ENCODE results near the gene USB1.

Gene USB1

GRCh38 chr16:58030136-58030840 lies 29.1 kb downstream of the USB1 start:
- in situ Hi-C loops (cut with MboI; ENCODE audit: low sequenced_read_pairs) = no loop called here

- in situ Hi-C loops (cut with MboI; ENCODE audit: low sequenced_read_pairs) = no loop called here
Observed at GRCh38 chr16:58031016-58031800, 30.0 kb downstream of the USB1 start.

GRCh38 chr16:58032710-58033293 lies 31.6 kb downstream of the USB1 start:
- in situ Hi-C loops (cut with MboI; ENCODE audit: low sequenced_read_pairs) = no loop called here

GRCh38 chr16:58034128-58034685 lies 33.0 kb downstream of the USB1 start:
- in situ Hi-C loops (cut with MboI; ENCODE audit: low sequenced_read_pairs) = no loop called here

GRCh38 chr16:58034774-58035173 lies 33.6 kb downstream of the USB1 start:
- in situ Hi-C loops (cut with MboI; ENCODE audit: low sequenced_read_pairs) = no loop called here

- in situ Hi-C loops (cut with MboI; ENCODE audit: low sequenced_read_pairs) = no loop called here
Observed at GRCh38 chr16:58035356-58036170, 34.4 kb downstream of the USB1 start.

- in situ Hi-C loops (cut with MboI; ENCODE audit: low sequenced_read_pairs) = no loop called here
Observed at GRCh38 chr16:58036943-58037342, 35.7 kb downstream of the USB1 start.

GRCh38 chr16:58037365-58038057 lies 36.3 kb downstream of the USB1 start:
- in situ Hi-C loops (cut with MboI; ENCODE audit: low sequenced_read_pairs) = no loop called here

GRCh38 chr16:58038219-58038641 lies 37.0 kb downstream of the USB1 start:
- in situ Hi-C loops (cut with MboI; ENCODE audit: low sequenced_read_pairs) = no loop called here

GRCh38 chr16:58039829-58040495 lies 38.8 kb downstream of the USB1 start:
- in situ Hi-C loops (cut with MboI; ENCODE audit: low sequenced_read_pairs) = no loop called here

- in situ Hi-C loops (cut with MboI; ENCODE audit: low sequenced_read_pairs) = no loop called here
Observed at GRCh38 chr16:58040496-58040846, 39.3 kb downstream of the USB1 start.

- in situ Hi-C loops (cut with MboI; ENCODE audit: low sequenced_read_pairs) = no loop called here
Observed at GRCh38 chr16:58040945-58041627, 39.9 kb downstream of the USB1 start.

GRCh38 chr16:58041628-58041955 lies 40.4 kb downstream of the USB1 start:
- in situ Hi-C loops (cut with MboI; ENCODE audit: low sequenced_read_pairs) = no loop called here

GRCh38 chr16:58042001-58042885 lies 41.0 kb downstream of the USB1 start:
- in situ Hi-C loops (cut with MboI; ENCODE audit: low sequenced_read_pairs) = no loop called here

GRCh38 chr16:58042886-58043515 lies 41.8 kb downstream of the USB1 start:
- in situ Hi-C loops (cut with MboI; ENCODE audit: low sequenced_read_pairs) = no loop called here

- in situ Hi-C loops (cut with MboI; ENCODE audit: low sequenced_read_pairs) = no loop called here
Observed at GRCh38 chr16:58043571-58044155, 42.5 kb downstream of the USB1 start.

- in situ Hi-C loops (cut with MboI; ENCODE audit: low sequenced_read_pairs) = no loop called here
Observed at GRCh38 chr16:58044266-58045019, 43.2 kb downstream of the USB1 start.
